ENCODE results near the gene GUCY1B1.
"Not testable (repeated sequence)": the region's sequence is repeated elsewhere in the genome, so short reads cannot be mapped to it uniquely, and the experiment has no call there.

The GUCY1B1 gene

DNA sequence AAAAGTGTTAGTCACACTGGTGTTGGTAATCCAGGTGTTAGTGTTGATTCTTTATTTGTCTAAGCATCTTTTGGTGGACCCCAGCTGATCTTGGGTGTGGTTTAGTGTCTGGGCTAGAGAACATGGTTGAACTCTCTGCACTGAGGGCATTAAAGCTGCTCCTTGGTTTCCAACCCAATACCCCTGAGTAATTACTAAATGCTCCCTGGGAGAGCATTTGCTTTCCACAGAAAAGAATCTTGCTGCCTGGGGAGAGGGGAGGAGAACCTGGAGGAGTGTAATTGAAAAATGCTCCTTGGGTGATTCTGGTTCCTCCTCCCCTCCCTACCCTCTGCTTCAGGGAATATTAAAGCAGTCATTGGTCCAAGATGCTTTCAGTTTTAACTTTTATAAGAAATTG is 3.1 kb downstream of the GUCY1B1 start:
- DNase-seq (ENCODE audit: low read depth) = no peak

- DNase-seq (ENCODE audit: low read depth) = no peak
Observed at GRCh38 chr4:155762334-155762733, 3.5 kb downstream of the GUCY1B1 start.

- DNase-seq (ENCODE audit: low read depth) = no peak
Observed at GRCh38 chr4:155763551-155763950, 4.7 kb downstream of the GUCY1B1 start.

GRCh38 chr4:155765149-155765548 is 6.3 kb downstream of the GUCY1B1 start:
- no peak for DNase-seq (ENCODE audit: low read depth)

DNA sequence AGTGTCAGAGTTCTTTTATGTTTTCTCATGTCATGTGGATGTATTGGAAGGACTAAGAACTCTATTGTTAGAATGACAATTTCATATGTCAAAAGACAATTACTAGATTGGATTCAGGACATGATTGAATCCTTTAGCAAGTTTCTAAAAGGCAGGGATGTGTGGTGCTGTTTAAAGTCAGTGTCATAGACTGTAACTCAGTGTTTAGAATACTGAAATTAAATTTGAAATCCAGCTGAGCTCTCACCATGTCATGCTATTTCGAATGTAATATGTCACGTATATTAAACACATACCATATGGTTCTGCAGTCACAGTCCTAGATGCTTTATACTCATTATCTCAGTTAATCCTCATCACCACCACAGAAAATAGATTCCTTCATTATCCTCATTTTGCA is 7.8 kb downstream of the GUCY1B1 start:
- no peak for DNase-seq (ENCODE audit: low read depth)

- no peak for DNase-seq (ENCODE audit: low read depth)
Observed at GRCh38 chr4:155768370-155768769, 9.5 kb downstream of the GUCY1B1 start.

- DNase-seq (ENCODE audit: low read depth) = no peak
Observed at GRCh38 chr4:155769090-155769489, 10.3 kb downstream of the GUCY1B1 start.

DNA sequence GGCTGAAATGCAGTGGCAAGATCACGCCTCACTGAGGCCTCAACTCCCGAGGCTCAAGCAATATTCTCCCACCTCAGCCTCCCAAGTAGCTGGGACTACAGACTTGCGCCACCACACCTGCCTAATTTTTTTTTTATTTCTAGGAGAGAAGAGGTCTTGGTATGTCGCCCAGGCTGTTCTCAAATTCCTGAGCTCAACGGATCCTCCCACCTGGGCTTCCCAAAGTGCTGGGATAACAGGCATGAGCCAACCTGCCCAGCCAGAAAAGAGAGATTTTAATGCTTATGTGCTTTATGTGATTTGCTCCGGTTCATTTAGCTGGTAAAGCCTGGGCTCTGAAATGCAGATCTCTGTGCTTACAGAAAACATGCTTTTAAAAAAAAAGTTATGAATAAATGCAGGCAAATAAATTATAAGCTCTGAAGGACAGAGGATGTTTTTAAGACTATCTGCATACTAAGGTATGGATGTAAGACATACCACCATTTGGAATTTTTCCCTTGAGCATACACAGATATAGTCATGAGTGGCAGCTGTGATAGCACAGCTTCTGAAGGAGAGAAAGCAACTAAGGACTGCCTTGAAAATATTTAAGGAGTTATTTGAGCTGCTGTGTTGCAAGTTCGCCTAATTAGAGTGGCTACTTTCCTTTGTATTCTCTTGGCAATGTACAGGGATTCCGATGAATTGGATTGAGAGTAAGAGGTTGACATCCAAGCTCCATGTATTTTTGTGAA is 13.8 kb downstream of the GUCY1B1 start:
- DNase-seq (ENCODE audit: low read depth) = no peak

DNA sequence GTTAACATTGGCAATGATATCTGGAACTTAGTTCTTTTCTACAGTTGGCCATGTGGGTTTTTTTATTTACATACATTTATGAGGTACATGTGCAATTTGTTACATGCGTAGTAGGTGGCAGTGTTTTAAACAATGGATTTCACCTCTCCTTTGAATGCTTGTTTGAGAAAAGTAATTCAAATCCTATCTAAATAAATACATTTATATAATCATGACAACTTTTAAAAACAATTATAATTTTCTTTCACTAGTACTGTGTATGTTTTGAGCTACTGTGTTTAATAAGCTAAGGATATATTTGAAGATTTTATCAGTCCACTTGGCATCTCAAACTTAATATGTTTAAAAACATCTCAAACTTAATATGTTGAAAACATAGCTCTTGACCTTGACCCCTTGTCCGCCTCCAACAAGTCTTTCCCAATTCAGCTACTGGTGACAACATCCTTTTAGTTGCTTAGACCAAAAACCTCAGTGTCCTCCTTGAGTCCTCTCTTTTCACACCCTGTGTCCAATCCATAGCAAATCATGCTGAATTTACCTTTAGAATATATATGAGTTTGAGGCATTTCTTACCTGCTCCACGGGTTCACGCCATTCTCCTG is 14.5 kb downstream of the GUCY1B1 start:
- no peak for DNase-seq (ENCODE audit: low read depth)

DNA sequence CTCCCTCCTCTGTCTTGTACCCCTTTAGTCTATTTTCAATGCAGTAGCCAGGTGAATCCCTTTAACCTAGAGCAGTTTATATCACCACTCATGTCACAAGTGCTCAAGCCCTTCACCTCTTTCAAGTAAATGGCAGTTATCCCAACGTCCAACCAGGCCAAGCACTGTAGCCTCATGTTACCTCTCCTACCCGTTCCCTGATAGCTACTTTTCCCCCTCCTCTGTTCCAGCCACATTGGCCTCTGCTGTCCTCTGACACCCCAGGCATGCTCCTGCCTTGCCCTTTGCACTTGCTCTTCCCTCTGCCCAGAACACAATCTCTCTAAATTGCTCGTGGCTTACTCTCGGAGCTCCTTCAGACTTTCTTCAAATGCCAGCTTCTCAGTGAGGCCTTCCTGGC is 15.2 kb downstream of the GUCY1B1 start:
- no peak for DNase-seq (ENCODE audit: low read depth)

DNA sequence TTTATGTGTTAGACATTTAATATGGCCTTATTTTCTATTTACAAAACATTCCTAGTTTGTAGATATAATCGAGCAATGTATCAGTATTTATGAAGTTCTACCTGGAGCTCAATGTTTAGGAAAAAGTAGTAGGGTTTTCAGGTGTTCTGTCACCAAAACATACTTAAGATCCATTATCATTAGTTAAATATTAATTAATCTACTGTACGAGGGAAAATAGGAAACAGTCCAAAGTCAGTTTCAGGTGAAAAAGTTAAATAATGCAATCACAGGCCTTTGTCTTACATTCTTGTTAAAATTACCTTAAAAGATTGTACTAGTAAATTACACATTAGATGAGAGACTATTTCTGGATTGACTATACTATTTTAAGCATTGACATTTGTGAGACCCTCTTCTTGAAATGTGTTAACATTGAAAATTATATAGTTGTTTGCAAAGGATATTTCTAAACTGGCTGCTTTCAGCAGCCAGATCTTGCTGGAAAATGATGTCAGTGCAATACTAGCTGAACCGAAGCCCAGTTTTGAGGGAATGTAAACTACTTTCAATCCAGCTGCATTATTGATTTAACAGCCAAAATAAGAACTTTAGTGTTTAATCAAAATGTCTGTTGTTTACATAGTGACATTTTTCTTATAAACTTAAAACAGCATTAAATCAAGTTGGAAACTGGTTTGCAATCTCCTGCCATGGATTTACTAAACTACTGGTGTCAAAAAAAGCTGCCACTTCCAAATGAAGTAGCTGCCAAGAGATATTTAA is 19.3 kb downstream of the GUCY1B1 start:
- DNase-seq (ENCODE audit: low read depth) = no peak

GRCh38 chr4:155780775-155781174 is 22.0 kb downstream of the GUCY1B1 start:
- no peak for DNase-seq (ENCODE audit: low read depth)

GRCh38 chr4:155781249-155781831 is 22.5 kb downstream of the GUCY1B1 start:
- no peak for DNase-seq (ENCODE audit: low read depth)

DNA sequence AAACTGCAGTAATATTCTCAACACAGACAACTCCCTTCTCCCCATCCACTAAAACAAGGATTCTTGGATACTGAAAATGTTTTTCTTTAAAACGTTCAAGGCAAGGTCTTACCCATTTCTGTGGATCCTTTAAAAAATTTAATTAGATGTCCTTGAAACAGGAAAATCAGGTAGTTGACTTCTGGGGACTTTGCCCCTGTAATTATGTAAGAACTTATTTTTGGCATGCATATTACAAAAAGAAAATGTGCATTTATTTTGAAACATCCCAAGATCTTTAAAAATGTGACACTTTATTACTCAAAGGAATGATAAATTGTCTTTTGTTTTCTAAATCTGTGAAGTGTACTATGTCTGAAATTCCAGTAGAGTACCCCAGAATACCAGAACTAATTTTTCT is 25.8 kb downstream of the GUCY1B1 start:
- no peak for DNase-seq (ENCODE audit: low read depth)

DNA sequence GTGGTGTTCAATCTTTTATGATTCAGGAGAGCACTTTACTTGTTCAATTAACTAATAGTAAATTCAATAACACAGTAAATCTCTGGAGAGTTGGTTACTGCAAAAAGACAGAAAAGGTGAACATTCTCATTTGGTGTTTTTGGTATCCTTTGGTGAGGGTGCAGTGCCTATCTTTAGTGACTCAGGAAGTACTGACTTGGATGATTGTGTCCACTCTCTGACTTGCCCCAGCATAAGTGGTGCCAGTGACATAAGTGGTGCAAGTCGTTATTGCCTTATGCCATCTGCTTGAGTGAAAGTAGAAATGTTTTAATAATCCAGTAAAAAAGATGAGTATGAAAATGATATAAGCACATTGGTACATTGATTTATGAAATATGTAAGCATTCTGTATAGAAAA is 27.0 kb downstream of the GUCY1B1 start:
- no peak for DNase-seq (ENCODE audit: low read depth)

- no peak for DNase-seq (ENCODE audit: low read depth)
Observed at GRCh38 chr4:155787113-155787710, 28.4 kb downstream of the GUCY1B1 start.

DNA sequence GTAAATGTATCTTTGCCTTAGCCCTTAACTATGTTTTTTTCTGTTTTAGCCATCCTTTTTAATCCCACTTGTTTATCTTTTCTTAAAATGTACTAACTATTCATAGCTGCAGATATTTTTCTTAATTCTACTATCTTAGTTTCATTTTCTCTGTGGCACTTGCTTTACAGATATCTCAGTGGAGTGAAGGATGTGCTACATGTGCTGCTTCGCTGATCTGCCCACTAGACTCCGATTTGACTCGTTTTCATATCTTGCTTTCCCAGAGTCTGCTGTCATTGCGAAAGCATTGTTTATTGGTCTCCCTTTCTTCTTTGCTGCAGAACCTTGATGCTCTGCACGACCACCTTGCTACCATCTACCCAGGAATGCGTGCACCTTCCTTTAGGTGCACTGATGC is 30.6 kb downstream of the GUCY1B1 start:
- DNase-seq (ENCODE audit: low read depth) = no peak

DNA sequence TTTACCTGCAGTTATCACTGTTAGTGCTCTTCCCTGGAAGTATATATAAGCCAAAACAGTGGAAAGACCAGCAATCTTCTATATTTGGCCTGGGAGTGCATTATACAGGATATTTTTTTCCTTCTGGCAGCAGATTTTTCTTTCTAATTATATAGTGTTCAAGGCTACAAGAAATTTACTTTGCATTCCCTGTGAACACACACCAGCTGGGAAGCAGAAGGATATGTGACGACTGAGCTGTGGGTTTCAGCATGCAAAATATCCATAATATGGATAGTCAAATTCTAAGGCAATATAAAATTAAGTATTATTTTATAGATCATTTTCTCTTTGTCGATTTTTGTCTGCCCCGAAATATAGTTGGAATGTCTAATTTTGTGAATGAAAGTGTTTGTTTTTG is 31.2 kb downstream of the GUCY1B1 start:
- DNase-seq (ENCODE audit: low read depth) = no peak

- DNase-seq (ENCODE audit: low read depth) = no peak
Observed at GRCh38 chr4:155794589-155795236, 35.9 kb downstream of the GUCY1B1 start.

GRCh38 chr4:155795991-155796390 is 37.2 kb downstream of the GUCY1B1 start:
- no peak for DNase-seq (ENCODE audit: low read depth)

DNA sequence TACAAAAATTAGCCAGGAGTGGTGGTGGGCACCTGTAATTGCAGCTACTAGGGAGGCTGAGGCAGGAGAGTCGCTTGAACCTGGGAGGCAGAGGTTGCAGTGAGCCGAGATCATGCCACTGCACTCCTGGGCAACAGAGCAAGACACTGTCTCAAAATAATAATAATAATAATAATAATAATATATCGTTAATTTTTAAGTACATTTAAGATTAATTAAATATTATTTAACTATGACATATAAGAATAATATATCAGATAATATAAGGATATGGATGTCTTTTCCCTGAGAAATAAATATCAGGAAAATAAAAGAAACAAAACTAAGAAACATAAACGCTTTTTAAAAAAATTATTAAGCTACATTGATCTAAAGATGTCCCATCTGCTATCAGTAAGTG is 38.8 kb downstream of the GUCY1B1 start:
- DNase-seq (ENCODE audit: low read depth) = not testable (repeated sequence)
